CD4-positive, alpha-beta T cell (primary cell): ENCODE results near the gene DHRSX. TPM values are rescaled to one million over a fixed set of nuclear protein-coding genes. Genes with fewer than 3 reads are reported as not detected.

ENCODE experiments used
- ATAC-seq: fragments of 200-7000 bp; cut with Tn5 transposase; one replicate; pipeline ENCODE4 v1.10.0; 2022; ENCODE audit warnings: mild to moderate bottlenecking; ENCODE audit not compliant: poor library complexity
- CTCF ChIA-PET: fragments of 350-600 bp; sonication (Branson Sonifier 250); formaldehyde crosslinking; loops from one replicate; lab custom pipeline; 2021; ENCODE audit warnings: antibody characterized with exemption, inconsistent platforms; lab: Charles Lee
- POLR2A ChIA-PET: fragments of 350-600 bp; sonication (Branson Sonifier 250); formaldehyde crosslinking; loops from one replicate; lab custom pipeline; 2021; ENCODE audit warnings: antibody characterized with exemption, inconsistent platforms; lab: Charles Lee
- DNase-seq, 14 experiments: peaks; one replicate each; pipeline ENCODE4 v3.0.0-alpha.2; 2013 to 2020; ENCODE audit warnings: mixed read lengths in 2 of 14
- H3K27ac ChIP-seq, 2 donors: one replicate each; pipeline versions ENCODE4 v1.5.1 to v1.7.0; 2013; ENCODE audit warnings: low read length in 2 of 2, low read depth in 1 of 2, mild to moderate bottlenecking in 1 of 2
- H3K27me3 ChIP-seq, 2 experiments: 1 replicate in 1 of 2; 2 replicates in 1 of 2; pipeline versions ENCODE4 v1.6.1 to v1.7.0; 2013; ENCODE audit warnings: low read length in 2 of 2, control low read depth in 1 of 2, mild to moderate bottlenecking in 1 of 2, moderate library complexity in 1 of 2; ENCODE audit not compliant: insufficient read depth in 2 of 2, control insufficient read depth in 1 of 2
- H3K36me3 ChIP-seq: one replicate; pipeline ENCODE4 v1.6.1; 2013; ENCODE audit warnings: low read length, control low read depth; ENCODE audit not compliant: insufficient read depth
- H3K4me1 ChIP-seq: one replicate; pipeline ENCODE4 v1.6.1; 2013; ENCODE audit warnings: low read length, control low read depth; ENCODE audit not compliant: insufficient read depth
- H3K4me3 ChIP-seq: one replicate; pipeline ENCODE4 v1.5.1; 2013; ENCODE audit warnings: mild to moderate bottlenecking, low read length, moderate library complexity
- H3K9me3 ChIP-seq, 2 experiments: 1 replicate in 1 of 2; 2 replicates in 1 of 2; pipeline versions ENCODE4 v1.6.1 to v1.7.0; 2013; ENCODE audit warnings: low read length in 2 of 2, mild to moderate bottlenecking in 2 of 2, control low read depth in 1 of 2, moderate library complexity in 1 of 2; ENCODE audit not compliant: control insufficient read depth in 1 of 2, insufficient read depth in 1 of 2
- H3K27ac Mint-ChIP-seq: one replicate; pipeline ENCODE4 v1.8.0; 2020; ENCODE audit warnings: mixed read lengths
- H3K27me3 Mint-ChIP-seq: one replicate; pipeline ENCODE4 v1.8.0; 2021; ENCODE audit warnings: mixed read lengths
- H3K36me3 Mint-ChIP-seq: one replicate; pipeline ENCODE4 v1.8.0; 2021; ENCODE audit warnings: low read depth, mixed read lengths
- H3K4me1 Mint-ChIP-seq: one replicate; pipeline ENCODE4 v1.8.0; 2021; ENCODE audit warnings: low read depth, mixed read lengths
- H3K4me3 Mint-ChIP-seq: one replicate; pipeline ENCODE4 v1.8.0; 2020; ENCODE audit warnings: mild to moderate bottlenecking, mixed read lengths
- H3K9me3 Mint-ChIP-seq: one replicate; pipeline ENCODE4 v1.8.0; 2020; ENCODE audit warnings: mixed read lengths
- intact Hi-C, 2 experiments: fragments of 100-400 bp; cut with DNase I in 1 of 2; cut with micrococcal nuclease in 1 of 2; formaldehyde crosslinking; loops; one replicate each; pipeline versions ENCODE4 v1.15.1 to v1.9.0; 2023 to 2025; cut with DNase I, micrococcal nuclease
- total RNA-seq, 174 experiments: library from RNA in 2 of 174; stranded (reverse) in 2 of 174; gene quantifications; one replicate each; pipeline ENCODE4 v1.2.3 and lab custom pipeline; 2021 to 2026
- TF ChIP-seq, protein P1 (sequence below): fragments of 200-600 bp; IDR thresholded peaks from one replicate; pipeline ENCODE4 v1.8.0; 2022; ENCODE audit warnings: antibody characterized with exemption, mild to moderate bottlenecking

DHRSX gene
- total RNA-seq, 2 experiments from 2014 or later: 12.1 to 13.9 TPM

DNA sequence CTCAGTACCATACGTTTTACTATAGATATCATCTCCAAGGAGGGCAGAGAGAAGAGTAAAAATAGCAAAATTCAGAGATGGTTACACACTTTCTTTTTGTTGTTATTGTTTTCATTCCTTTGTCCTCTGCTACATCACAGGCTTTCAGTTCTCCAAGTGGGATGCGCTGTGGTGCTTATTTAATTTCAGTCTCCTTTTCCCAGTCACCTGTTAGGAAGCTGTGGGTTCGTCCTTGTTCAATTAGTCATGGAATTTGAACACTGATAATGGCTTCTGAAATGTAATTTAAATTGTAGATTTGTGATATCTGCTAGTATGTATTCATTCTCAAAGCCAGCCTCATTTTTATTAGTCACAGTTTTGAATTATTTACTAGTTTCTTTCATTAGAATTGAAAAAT is 38.8 kb upstream of the DHRSX start:
- Histone ChIP-seq H3K4me1 (no peaks in the 10 kb centered on the region), H3K27me3 (no peaks in the 10 kb centered on the region), H3K9me3 (no peaks in the 10 kb centered on the region), H3K36me3 (no peaks in the 10 kb centered on the region), H3K27ac (no peak overlapping the region), H3K4me3 (no peak overlapping the region)
- TF ChIP-seq, protein P1, sequence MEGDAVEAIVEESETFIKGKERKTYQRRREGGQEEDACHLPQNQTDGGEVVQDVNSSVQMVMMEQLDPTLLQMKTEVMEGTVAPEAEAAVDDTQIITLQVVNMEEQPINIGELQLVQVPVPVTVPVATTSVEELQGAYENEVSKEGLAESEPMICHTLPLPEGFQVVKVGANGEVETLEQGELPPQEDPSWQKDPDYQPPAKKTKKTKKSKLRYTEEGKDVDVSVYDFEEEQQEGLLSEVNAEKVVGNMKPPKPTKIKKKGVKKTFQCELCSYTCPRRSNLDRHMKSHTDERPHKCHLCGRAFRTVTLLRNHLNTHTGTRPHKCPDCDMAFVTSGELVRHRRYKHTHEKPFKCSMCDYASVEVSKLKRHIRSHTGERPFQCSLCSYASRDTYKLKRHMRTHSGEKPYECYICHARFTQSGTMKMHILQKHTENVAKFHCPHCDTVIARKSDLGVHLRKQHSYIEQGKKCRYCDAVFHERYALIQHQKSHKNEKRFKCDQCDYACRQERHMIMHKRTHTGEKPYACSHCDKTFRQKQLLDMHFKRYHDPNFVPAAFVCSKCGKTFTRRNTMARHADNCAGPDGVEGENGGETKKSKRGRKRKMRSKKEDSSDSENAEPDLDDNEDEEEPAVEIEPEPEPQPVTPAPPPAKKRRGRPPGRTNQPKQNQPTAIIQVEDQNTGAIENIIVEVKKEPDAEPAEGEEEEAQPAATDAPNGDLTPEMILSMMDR: no peak
- H3K36me3 Mint-ChIP-seq: no peaks in the 10 kb centered on the region
- intact Hi-C loops: no loop called here
- DNase-seq: no peak
- ChIA-PET CTCF (no interaction called here), POLR2A (no interaction called here)
- H3K27ac Mint-ChIP-seq: no peak overlapping the region
- no peak for ATAC-seq
- no peak overlapping the region for H3K4me3 Mint-ChIP-seq
- H3K4me1 Mint-ChIP-seq: no peaks in the 10 kb centered on the region
- H3K27me3 Mint-ChIP-seq: peaks cover 16% of the 10 kb centered on the region
- no peaks in the 10 kb centered on the region for H3K9me3 Mint-ChIP-seq

DNA sequence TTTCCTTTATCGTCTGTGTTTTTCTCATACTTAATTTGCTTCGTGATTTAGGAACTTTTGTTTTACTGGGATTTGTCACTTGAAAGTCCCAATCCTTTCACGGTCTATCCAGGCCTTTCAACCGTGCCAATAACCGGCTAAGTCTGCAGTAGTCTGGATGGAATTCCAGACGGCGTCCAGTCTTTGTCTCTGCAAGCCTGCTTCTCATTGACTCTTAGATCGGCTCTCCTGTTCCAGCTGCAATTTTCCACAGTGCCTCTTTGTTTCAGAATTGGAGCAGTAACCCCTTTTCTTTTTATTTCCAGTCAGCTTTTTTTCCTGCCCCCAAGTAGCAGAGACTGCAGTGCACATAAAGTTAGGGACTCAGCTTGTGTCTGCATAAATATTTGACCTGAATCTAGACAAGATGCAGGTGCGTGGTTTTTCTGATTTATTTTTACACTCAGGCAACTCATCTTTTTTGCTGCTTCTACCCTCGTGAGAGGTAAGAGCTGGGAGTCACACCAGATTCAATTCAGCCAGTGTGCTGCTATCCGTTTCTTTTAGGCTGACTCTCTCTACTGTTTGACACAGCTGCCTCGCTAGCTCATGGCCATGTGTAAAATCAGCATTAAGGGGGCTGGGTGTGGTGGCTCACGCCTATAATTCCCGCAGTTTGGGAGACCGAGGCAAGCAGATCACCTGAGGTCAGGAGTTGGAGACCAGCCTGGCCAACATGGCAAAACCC is 37.4 kb upstream of the DHRSX start:
- no peaks in the 10 kb centered on the region for H3K36me3 Mint-ChIP-seq
- TF ChIP-seq, protein P1: no peak
- H3K27me3 Mint-ChIP-seq: peaks cover 10% of the 10 kb centered on the region
- ATAC-seq (no peak), DNase-seq (no peak)
- no peak overlapping the region for H3K27ac Mint-ChIP-seq
- Histone ChIP-seq H3K36me3 (no peaks in the 10 kb centered on the region), H3K9me3 (no peaks in the 10 kb centered on the region), H3K4me3 (no peak overlapping the region), H3K27me3 (no peaks in the 10 kb centered on the region), H3K4me1 (no peaks in the 10 kb centered on the region), H3K27ac (no peak overlapping the region)
- H3K4me1 Mint-ChIP-seq: no peaks in the 10 kb centered on the region
- no peak overlapping the region for H3K4me3 Mint-ChIP-seq
- ChIA-PET CTCF (no interaction called here), POLR2A (no interaction called here)
- no peaks in the 10 kb centered on the region for H3K9me3 Mint-ChIP-seq
- intact Hi-C loops: no loop called here

DNA sequence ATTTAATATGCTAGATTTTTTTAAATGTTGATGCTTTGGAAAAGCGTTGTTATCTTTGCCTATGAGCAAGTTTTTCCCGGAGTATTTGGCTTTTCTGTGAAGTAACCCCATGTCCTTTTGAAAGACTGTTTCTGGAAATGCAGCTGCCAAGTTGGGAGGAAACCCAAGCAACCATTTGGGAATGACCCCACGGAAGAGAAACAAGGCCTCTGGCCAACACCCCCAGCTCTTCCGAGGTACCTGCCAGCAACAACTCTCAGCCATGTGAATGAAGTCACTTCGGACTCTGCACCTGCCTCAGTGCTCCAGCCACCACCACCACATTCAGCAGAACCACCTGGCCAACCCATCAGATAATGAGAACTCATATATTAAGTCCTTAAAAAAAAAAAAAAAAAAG is 36.2 kb upstream of the DHRSX start:
- Mint-ChIP-seq H3K27me3 (peaks cover 10% of the 10 kb centered on the region), H3K9me3 (no peaks in the 10 kb centered on the region), H3K27ac (no peak overlapping the region), H3K36me3 (no peaks in the 10 kb centered on the region), H3K4me3 (no peak overlapping the region), H3K4me1 (no peaks in the 10 kb centered on the region)
- Histone ChIP-seq H3K4me3 (no peak overlapping the region), H3K27ac (no peak overlapping the region), H3K27me3 (no peaks in the 10 kb centered on the region), H3K36me3 (no peaks in the 10 kb centered on the region), H3K4me1 (no peaks in the 10 kb centered on the region), H3K9me3 (no peaks in the 10 kb centered on the region)
- TF ChIP-seq, protein P1: no peak
- no peak for DNase-seq
- intact Hi-C loops: no loop called here
- ChIA-PET CTCF (no interaction called here), POLR2A (no interaction called here)
- ATAC-seq: no peak
